ENCODE data around the gene CLEC2A. TPM values are rescaled to one million over a fixed set of nuclear protein-coding genes. Genes with fewer than 3 reads are reported as not detected.

CLEC2A gene
- total RNA-seq, 1 donor, result not detected

- H3K4me1 ChIP-seq (ENCODE audit: insufficient read depth, low read length), result no peaks in the 10 kb centered on the region
- TF ChIP-seq, protein P1, sequence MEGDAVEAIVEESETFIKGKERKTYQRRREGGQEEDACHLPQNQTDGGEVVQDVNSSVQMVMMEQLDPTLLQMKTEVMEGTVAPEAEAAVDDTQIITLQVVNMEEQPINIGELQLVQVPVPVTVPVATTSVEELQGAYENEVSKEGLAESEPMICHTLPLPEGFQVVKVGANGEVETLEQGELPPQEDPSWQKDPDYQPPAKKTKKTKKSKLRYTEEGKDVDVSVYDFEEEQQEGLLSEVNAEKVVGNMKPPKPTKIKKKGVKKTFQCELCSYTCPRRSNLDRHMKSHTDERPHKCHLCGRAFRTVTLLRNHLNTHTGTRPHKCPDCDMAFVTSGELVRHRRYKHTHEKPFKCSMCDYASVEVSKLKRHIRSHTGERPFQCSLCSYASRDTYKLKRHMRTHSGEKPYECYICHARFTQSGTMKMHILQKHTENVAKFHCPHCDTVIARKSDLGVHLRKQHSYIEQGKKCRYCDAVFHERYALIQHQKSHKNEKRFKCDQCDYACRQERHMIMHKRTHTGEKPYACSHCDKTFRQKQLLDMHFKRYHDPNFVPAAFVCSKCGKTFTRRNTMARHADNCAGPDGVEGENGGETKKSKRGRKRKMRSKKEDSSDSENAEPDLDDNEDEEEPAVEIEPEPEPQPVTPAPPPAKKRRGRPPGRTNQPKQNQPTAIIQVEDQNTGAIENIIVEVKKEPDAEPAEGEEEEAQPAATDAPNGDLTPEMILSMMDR (IDR thresholded peaks at IDR 0.05; ENCODE audit: extremely low read depth, low read depth, low read length), result no peak
- H2AFZ ChIP-seq (ENCODE audit: low read length), result no peak overlapping the region
- no peaks in the 10 kb centered on the region for H3K79me2 ChIP-seq (ENCODE audit: insufficient read depth, low read length)
- no peaks in the 10 kb centered on the region for H4K20me1 ChIP-seq (ENCODE audit: insufficient read depth, low read length)
- H3K27me3 ChIP-seq (ENCODE audit: insufficient read depth, low read length), result no peaks in the 10 kb centered on the region
- H3K4me2 ChIP-seq (ENCODE audit: insufficient read depth, low read length), result no peak overlapping the region
- H3K36me3 ChIP-seq (ENCODE audit: insufficient read depth, low read length), result no peaks in the 10 kb centered on the region
- no peak overlapping the region for H3K27ac ChIP-seq (ENCODE audit: low read depth, low read length)
- no peak overlapping the region for H3K4me3 ChIP-seq (ENCODE audit: insufficient read depth, low read length)
- DNase-seq (ENCODE audit: insufficient read length, low spot score, missing footprints), result no peak
- peaks cover 5% of the 10 kb centered on the region for H3K9me3 ChIP-seq (ENCODE audit: low read depth, low read length)
Measured at GRCh38 chr12:9906873-9907272, 25.3 kb downstream of the CLEC2A start.

DNA sequence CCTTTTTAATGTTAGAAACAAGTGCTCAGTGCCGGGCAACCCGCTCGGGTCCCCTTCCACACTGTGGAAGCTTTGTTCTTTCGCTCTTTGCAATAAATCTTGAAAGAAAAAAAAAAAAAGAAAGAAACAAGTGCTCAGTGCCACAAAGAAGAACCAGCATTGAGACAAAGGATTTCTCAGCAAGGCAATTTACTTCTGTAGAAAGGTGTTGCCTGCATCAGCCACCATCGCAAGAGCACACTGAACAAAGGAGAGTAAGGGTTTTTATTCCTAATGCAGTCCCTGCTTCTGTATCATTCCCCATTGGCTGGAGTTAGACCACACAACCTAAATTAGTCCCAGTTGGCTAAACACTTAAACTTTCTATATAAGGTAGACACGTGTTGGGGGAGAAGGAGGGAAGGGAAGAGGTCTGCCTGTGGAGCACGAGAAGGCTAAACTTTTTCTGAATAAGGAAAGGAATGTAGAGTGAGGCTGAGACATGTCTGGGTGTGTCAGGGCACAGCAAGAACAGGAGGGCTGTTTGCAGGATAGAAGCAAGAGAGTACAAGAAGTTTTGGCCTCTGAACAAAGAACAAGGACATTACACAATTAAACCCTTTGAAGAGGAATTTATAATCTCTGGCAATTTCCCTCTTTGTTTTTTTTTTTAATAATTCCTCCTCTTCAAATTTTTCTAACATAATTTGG is 29.5 kb downstream of the CLEC2A start:
- H3K4me3 ChIP-seq (ENCODE audit: insufficient read depth, low read length), result no peak overlapping the region

GRCh38 chr12:9900930-9901329 is 31.2 kb downstream of the CLEC2A start:
- DNase-seq (ENCODE audit: insufficient read length, low spot score, missing footprints), result no peak
- H4K20me1 ChIP-seq (ENCODE audit: insufficient read depth, low read length), result no peaks in the 10 kb centered on the region
- TF ChIP-seq, protein P1 (IDR thresholded peaks at IDR 0.05; ENCODE audit: extremely low read depth, low read depth, low read length), result no peak
- no peak overlapping the region for H3K27ac ChIP-seq (ENCODE audit: low read depth, low read length)
- H3K36me3 ChIP-seq (ENCODE audit: insufficient read depth, low read length), result no peaks in the 10 kb centered on the region
- no peak overlapping the region for H3K4me3 ChIP-seq (ENCODE audit: insufficient read depth, low read length)
- no peak overlapping the region for H2AFZ ChIP-seq (ENCODE audit: low read length)
- H3K9me3 ChIP-seq (ENCODE audit: low read depth, low read length), result no peaks in the 10 kb centered on the region
- no peaks in the 10 kb centered on the region for H3K27me3 ChIP-seq (ENCODE audit: insufficient read depth, low read length)
- H3K4me1 ChIP-seq (ENCODE audit: insufficient read depth, low read length), result no peaks in the 10 kb centered on the region
- H3K79me2 ChIP-seq (ENCODE audit: insufficient read depth, low read length), result no peaks in the 10 kb centered on the region
- no peak overlapping the region for H3K4me2 ChIP-seq (ENCODE audit: insufficient read depth, low read length)

More for the DNA sequence above, 29.5 kb downstream of the CLEC2A start:
- Histone ChIP-seq H4K20me1 (ENCODE audit: insufficient read depth, low read length) (no peaks in the 10 kb centered on the region), H3K9me3 (ENCODE audit: low read depth, low read length) (no peaks in the 10 kb centered on the region), H3K36me3 (ENCODE audit: insufficient read depth, low read length) (no peaks in the 10 kb centered on the region), H2AFZ (ENCODE audit: low read length) (no peak overlapping the region), H3K4me1 (ENCODE audit: insufficient read depth, low read length) (no peaks in the 10 kb centered on the region), H3K27ac (ENCODE audit: low read depth, low read length) (no peak overlapping the region), H3K4me2 (ENCODE audit: insufficient read depth, low read length) (no peak overlapping the region), H3K27me3 (ENCODE audit: insufficient read depth, low read length) (no peaks in the 10 kb centered on the region), H3K79me2 (ENCODE audit: insufficient read depth, low read length) (no peaks in the 10 kb centered on the region)
- TF ChIP-seq, protein P1 (IDR thresholded peaks at IDR 0.05; ENCODE audit: extremely low read depth, low read depth, low read length), result no peak
- DNase-seq (ENCODE audit: insufficient read length, low spot score, missing footprints), result no peak

DNA sequence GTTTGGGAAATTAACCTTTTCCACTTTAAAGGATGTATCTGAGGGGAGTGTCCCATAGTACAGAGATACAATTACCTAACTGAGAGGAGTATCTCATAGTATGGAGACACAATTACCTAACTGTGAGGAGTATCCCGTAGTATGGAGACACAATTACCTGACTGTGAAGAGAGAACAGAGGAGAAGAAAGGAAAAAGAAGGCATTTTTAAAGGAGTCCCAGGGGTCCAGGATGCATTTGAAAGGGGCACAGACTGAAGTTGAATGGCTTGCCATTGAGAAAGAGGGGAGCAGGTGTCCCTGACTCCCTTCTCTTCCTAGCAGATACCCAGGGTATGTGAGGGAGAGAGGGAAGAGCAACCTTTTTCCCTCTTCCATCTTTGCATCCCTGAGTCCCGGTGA is 33.0 kb downstream of the CLEC2A start:
- no peaks in the 10 kb centered on the region for H3K9me3 ChIP-seq (ENCODE audit: low read depth, low read length)
- no peak overlapping the region for H2AFZ ChIP-seq (ENCODE audit: low read length)
- no peaks in the 10 kb centered on the region for H3K27me3 ChIP-seq (ENCODE audit: insufficient read depth, low read length)
- H4K20me1 ChIP-seq (ENCODE audit: insufficient read depth, low read length), result no peaks in the 10 kb centered on the region
- no peaks in the 10 kb centered on the region for H3K4me1 ChIP-seq (ENCODE audit: insufficient read depth, low read length)
- DNase-seq (ENCODE audit: insufficient read length, low spot score, missing footprints), result no peak
- H3K36me3 ChIP-seq (ENCODE audit: insufficient read depth, low read length), result no peaks in the 10 kb centered on the region
- H3K4me3 ChIP-seq (ENCODE audit: insufficient read depth, low read length), result no peak overlapping the region
- no peak overlapping the region for H3K27ac ChIP-seq (ENCODE audit: low read depth, low read length)
- TF ChIP-seq, protein P1 (IDR thresholded peaks at IDR 0.05; ENCODE audit: extremely low read depth, low read depth, low read length), result no peak
- no peak overlapping the region for H3K4me2 ChIP-seq (ENCODE audit: insufficient read depth, low read length)
- H3K79me2 ChIP-seq (ENCODE audit: insufficient read depth, low read length), result no peaks in the 10 kb centered on the region
